GM04504 (cell line): ENCODE results near the gene AGFG1.

ENCODE experiments used
- DNase-seq: peaks from one replicate; pipeline ENCODE4 v3.0.0-alpha.2; 2012; ENCODE audit warnings: low read depth

Gene AGFG1

DNA sequence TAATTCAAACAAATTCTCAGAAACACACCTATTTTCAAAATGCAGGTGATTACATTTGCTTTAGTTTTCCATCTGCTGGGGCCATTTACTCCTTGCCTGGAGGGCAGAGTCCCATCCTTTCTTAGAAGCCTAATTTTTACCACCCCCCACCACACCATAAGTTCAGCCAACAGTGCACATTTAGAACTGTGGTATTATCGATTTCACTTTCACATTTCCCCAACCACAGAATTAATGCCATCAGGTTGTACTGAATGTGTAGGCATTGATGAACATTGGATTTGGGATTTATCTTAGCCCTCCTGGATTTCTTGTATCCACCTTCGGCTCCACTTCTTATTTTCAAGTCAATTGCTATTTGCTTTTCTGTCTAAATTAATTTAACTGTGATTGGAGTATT, 138.2 kb downstream of the AGFG1 start:
- DNase-seq = no peak
